Peyer's patch (tissue), 4 donors: Measurements from ENCODE around the gene ITSN2. TPM values are rescaled to one million over a fixed set of nuclear protein-coding genes. Genes with fewer than 3 reads are reported as not detected.

ENCODE experiments used
- small RNA-seq, 2 donors: library from RNA; depleted of rRNA; stranded (forward); fragments of <200 nt; gene quantifications; one replicate each; pipeline ENCODE3, GENCODE V24; 2016
- total RNA-seq, 4 donors: library from RNA; depleted of rRNA; stranded (reverse); fragments of >200 nt; gene quantifications; one replicate each; pipeline ENCODE4 v1.1.0, GENCODE V29; 2016

The ITSN2 gene
- total RNA-seq, 4 donors from 2014 or later = 35.6 to 112 (median 46.4) TPM

Small RNAs within 50 kb of the gene (small RNA-seq; reads per million reads assigned to genes)
- gene HMGN2P20 = 0 reads per million in 2 donors
- gene RF00602 = 0 reads per million in 2 donors

Other genes with a start within 250 kb of the ITSN2 start
- not detected for gene PFN4, start 237.2 kb downstream of the ITSN2 start, total RNA-seq
- 10 to 100 TPM in 2 of 4 donors, 1 to 10 TPM in 2; 6.0 to 35.5 (median 9.1) TPM for gene FAM228B, start 237.1 kb downstream of the ITSN2 start, total RNA-seq
- gene FAM228A, start 185.5 kb downstream of the ITSN2 start, total RNA-seq = under 1 TPM in 1 of 4 donors, not detected in 3; 0.54 TPM
- 10 to 100 TPM; 41.3 to 69.6 (median 54.8) TPM for gene NCOA1, start 130.7 kb upstream of the ITSN2 start, total RNA-seq